OCI-LY3 (cell line): ENCODE measurements around the gene LRRFIP2.

ENCODE experiments used
- H2AFZ ChIP-seq: fragments of 200-600, 300-600 bp; shearing (Covaris generic); 2 replicates; pipeline ENCODE4 v1.6.0; 2014; ENCODE audit warnings: antibody characterized with exemption, low read depth, low read length
- H3K27ac ChIP-seq: fragments of 200-600, 300-600 bp; sonication (generic); 2 replicates; pipeline ENCODE4 v1.5.1; 2014; ENCODE audit warnings: mild to moderate bottlenecking, low read length, moderate library complexity, mixed read lengths
- H3K27me3 ChIP-seq: fragments of 200-600, 300-600 bp; sonication (generic); 2 replicates; pipeline ENCODE4 v1.6.1; 2014; ENCODE audit warnings: low read depth, low read length, mixed read lengths
- H3K36me3 ChIP-seq: fragments of 200-600, 300-600 bp; sonication (generic); replicated peaks from 2 replicates; pipeline ENCODE3; 2014; ENCODE audit warnings: low read depth, low read length, mixed read lengths
- H3K4me1 ChIP-seq: fragments of 300-600, 200-600 bp; sonication (generic); 2 replicates; pipeline ENCODE4 v1.6.1; 2014; ENCODE audit warnings: low read length, mixed read lengths
- H3K4me2 ChIP-seq: fragments of 200-600, 300-600 bp; sonication (generic); 2 replicates; pipeline ENCODE4 v1.6.1; 2014; ENCODE audit warnings: low read length, mixed read lengths
- H3K4me3 ChIP-seq: fragments of 300-600, 200-600 bp; sonication (generic); 2 replicates; pipeline ENCODE4 v1.5.1; 2014; ENCODE audit warnings: antibody characterized with exemption, mild to moderate bottlenecking, low read length, moderate library complexity
- H3K79me2 ChIP-seq: fragments of 300-600, 200-600 bp; shearing (Covaris generic); 2 replicates; pipeline ENCODE4 v1.6.1; 2014; ENCODE audit warnings: mild to moderate bottlenecking, low read length, mixed read lengths
- H3K9ac ChIP-seq: fragments of 300-600, 200-600 bp; shearing (Covaris generic); 2 replicates; pipeline ENCODE4 v1.6.0; 2014; ENCODE audit warnings: mild to moderate bottlenecking, low read length, moderate library complexity
- H3K9me3 ChIP-seq: fragments of 200-600, 300-600 bp; shearing (Covaris generic); 2 replicates; pipeline ENCODE4 v1.6.1; 2014; ENCODE audit warnings: low read length, mixed read lengths; ENCODE audit not compliant: insufficient read depth
- H4K20me1 ChIP-seq: fragments of 200-600, 300-600 bp; sonication (generic); 2 replicates; pipeline ENCODE4 v1.6.1; 2016; ENCODE audit warnings: low read length, mixed read lengths; ENCODE audit not compliant: insufficient read depth
- CTCF ChIP-seq: fragments of 200-600, 300-600 bp; sonication (generic); IDR thresholded peaks from 2 replicates; pipeline ENCODE4 v1.5.1; 2014; ENCODE audit warnings: antibody characterized with exemption, low read length, low read depth
- EZH2phosphoT487 ChIP-seq: fragments of 200-600 bp; shearing (Covaris generic); IDR thresholded peaks from 2 replicates; pipeline ENCODE4 v1.6.1; 2018; ENCODE audit warnings: antibody characterized with exemption, mixed run types, low read depth

LRRFIP2 gene

GRCh38 chr3:37082317-37082716 is 92.1 kb downstream of the LRRFIP2 start:
- Histone ChIP-seq H3K4me1 (no peaks in the 10 kb centered on the region), H3K4me2 (no peak overlapping the region), H3K9me3 (no peaks in the 10 kb centered on the region), H3K27me3 (no peaks in the 10 kb centered on the region), H3K4me3 (no peak overlapping the region), H2AFZ (no peak overlapping the region), H3K9ac (no peak overlapping the region), H3K36me3 (no peaks in the 10 kb centered on the region), H3K27ac (no peak overlapping the region), H3K79me2 (no peaks in the 10 kb centered on the region), H4K20me1 (no peaks in the 10 kb centered on the region)
- no peak for TF ChIP-seq EZH2phosphoT487
- TF ChIP-seq CTCF: no peak

- Histone ChIP-seq H3K4me3 (no peak overlapping the region), H3K79me2 (no peaks in the 10 kb centered on the region), H3K4me1 (no peaks in the 10 kb centered on the region), H3K27me3 (no peaks in the 10 kb centered on the region), H3K9me3 (no peaks in the 10 kb centered on the region), H3K4me2 (no peak overlapping the region), H4K20me1 (no peaks in the 10 kb centered on the region), H3K9ac (no peak overlapping the region), H3K27ac (no peak overlapping the region), H2AFZ (no peak overlapping the region), H3K36me3 (peaks cover 3% of the 10 kb centered on the region)
- TF ChIP-seq CTCF (no peak), EZH2phosphoT487 (no peak)
Observed at GRCh38 chr3:37075955-37076354, 98.4 kb downstream of the LRRFIP2 start.

DNA sequence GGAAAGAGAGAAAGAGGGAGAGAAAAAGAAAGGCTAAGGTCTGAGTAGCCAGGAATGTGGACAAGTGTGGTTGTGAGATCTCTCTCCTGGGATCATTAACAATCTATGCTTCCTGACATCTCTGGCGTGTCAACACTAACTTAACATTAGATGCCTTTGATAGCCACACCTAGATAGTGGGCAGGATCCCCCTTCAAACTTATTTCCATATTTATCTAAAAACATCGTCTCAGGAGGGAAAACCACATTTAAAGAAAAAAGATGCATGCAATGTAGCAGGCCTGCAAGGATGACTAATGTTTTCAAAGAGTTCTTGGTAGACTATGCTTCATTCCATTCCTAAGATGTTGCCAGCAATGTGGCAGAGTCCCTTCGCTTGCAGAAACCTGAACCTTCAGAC is 100.2 kb downstream of the LRRFIP2 start:
- no peak overlapping the region for H3K4me3 ChIP-seq
- H3K79me2 ChIP-seq: no peaks in the 10 kb centered on the region
- H3K9me3 ChIP-seq: no peaks in the 10 kb centered on the region
- H3K36me3 ChIP-seq: peaks cover 3% of the 10 kb centered on the region
- H3K27me3 ChIP-seq: no peaks in the 10 kb centered on the region
- H3K4me2 ChIP-seq: no peak overlapping the region
- no peak overlapping the region for H2AFZ ChIP-seq
- no peak for TF ChIP-seq EZH2phosphoT487
- no peak for TF ChIP-seq CTCF
- no peaks in the 10 kb centered on the region for H3K4me1 ChIP-seq
- no peaks in the 10 kb centered on the region for H4K20me1 ChIP-seq
- no peak overlapping the region for H3K9ac ChIP-seq
- no peak overlapping the region for H3K27ac ChIP-seq

DNA sequence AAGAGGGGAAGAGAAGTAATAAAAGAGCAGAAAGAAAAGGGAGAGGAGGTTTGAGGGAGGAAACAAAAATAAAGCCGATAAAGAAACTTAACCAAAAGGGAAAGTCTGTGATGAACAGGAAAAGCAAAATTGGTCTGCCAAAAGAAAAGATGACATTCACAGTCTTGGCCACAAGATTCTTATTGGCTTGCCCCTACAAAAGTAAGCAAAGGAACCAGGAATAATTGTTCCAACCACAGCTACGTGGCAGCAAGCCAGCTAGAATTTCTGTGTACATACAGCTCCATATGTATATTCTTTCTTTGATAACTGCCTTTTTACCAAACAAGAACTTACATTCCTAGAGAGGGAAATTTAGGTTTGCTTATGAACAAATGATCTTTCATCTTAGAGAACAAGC is 101.5 kb downstream of the LRRFIP2 start:
- no peak overlapping the region for H3K4me3 ChIP-seq
- no peaks in the 10 kb centered on the region for H3K4me1 ChIP-seq
- no peak for TF ChIP-seq CTCF
- TF ChIP-seq EZH2phosphoT487: no peak
- H3K36me3 ChIP-seq: peaks cover 3% of the 10 kb centered on the region
- H3K4me2 ChIP-seq: no peak overlapping the region
- H2AFZ ChIP-seq: no peak overlapping the region
- no peaks in the 10 kb centered on the region for H3K79me2 ChIP-seq
- H3K9me3 ChIP-seq: no peaks in the 10 kb centered on the region
- H4K20me1 ChIP-seq: no peaks in the 10 kb centered on the region
- H3K9ac ChIP-seq: no peak overlapping the region
- no peaks in the 10 kb centered on the region for H3K27me3 ChIP-seq
- no peak overlapping the region for H3K27ac ChIP-seq
